Measurements from ENCODE around the gene RWDD3.

RWDD3 gene

DNA sequence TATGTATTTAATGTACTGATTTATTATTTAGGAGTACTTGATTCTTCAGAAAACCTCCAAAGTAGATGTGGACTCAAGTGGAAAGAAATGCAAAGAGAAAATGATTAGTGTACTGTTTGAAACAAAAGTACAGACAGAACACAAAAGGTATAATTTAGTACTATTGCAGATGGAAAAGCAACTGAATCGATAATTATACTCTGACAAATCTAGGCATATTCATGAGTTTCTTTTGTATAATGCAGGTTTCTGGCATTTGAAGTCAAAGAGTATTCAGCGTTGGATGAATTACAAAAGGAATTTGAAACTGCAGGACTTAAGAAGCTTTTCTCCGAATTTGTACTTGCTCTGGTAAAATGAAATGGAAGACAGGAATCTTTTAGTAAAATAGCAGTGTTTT is 12.5 kb downstream of the RWDD3 start:
- Histone ChIP-seq H3K27ac (ENCODE audit: low read depth, low read length) (no peak overlapping the region), H3K4me3 (ENCODE audit: low read depth in 1 of 5, low read length in 5 of 5) (no peak overlapping the region), H3K9me3 (ENCODE audit: control insufficient read depth in 5 of 5, low read length in 5 of 5) (peaks cover 0 to 5% (median 3%) of the 10 kb centered on the region in 5 donors), H3K4me1 (ENCODE audit: control insufficient read depth in 5 of 5, insufficient read depth in 5 of 5, low read length in 5 of 5) (no peaks in the 10 kb centered on the region), H3K27me3 (ENCODE audit: control insufficient read depth in 5 of 5, insufficient read depth in 4 of 5, low read length in 5 of 5) (no peaks in the 10 kb centered on the region), H3K9ac (ENCODE audit: low read length in 5 of 5) (no peak overlapping the region), H3K36me3 (ENCODE audit: control insufficient read depth in 5 of 5, insufficient read depth in 5 of 5, low read length in 5 of 5) (peaks cover 7 to 22% (median 14%) of the 10 kb centered on the region in 5 donors)

DNA sequence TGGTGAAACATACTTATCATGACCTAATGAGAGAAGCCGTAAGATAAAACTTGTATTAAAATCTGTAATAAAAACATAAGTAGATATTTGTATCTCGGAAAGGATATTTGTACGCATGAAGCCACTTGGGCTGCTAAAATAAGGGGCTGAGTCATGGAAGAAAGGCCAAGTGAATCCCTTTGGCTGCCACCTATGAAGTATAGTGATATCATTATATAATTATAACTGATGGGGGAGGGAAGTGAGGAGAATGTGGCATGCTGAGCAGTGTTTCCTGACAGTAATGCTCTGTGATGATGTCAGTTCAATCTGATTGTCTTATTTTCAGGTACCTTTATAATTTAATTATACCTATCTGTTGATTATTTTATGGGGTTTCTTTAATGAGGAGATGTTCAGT is 13.6 kb downstream of the RWDD3 start:
- Histone ChIP-seq H3K4me1 (ENCODE audit: control insufficient read depth in 5 of 5, insufficient read depth in 5 of 5, low read length in 5 of 5) (no peaks in the 10 kb centered on the region), H3K9me3 (ENCODE audit: control insufficient read depth in 5 of 5, low read length in 5 of 5) (no peaks in the 10 kb centered on the region), H3K27me3 (ENCODE audit: control insufficient read depth in 5 of 5, insufficient read depth in 4 of 5, low read length in 5 of 5) (no peaks in the 10 kb centered on the region), H3K9ac (ENCODE audit: low read length in 5 of 5) (no peak overlapping the region), H3K36me3 (ENCODE audit: control insufficient read depth in 5 of 5, insufficient read depth in 5 of 5, low read length in 5 of 5) (peaks cover 10 to 16% (median 16%) of the 10 kb centered on the region in 5 donors), H3K4me3 (ENCODE audit: low read depth in 1 of 5, low read length in 5 of 5) (no peak overlapping the region), H3K27ac (ENCODE audit: low read depth, low read length) (no peak overlapping the region)

DNA sequence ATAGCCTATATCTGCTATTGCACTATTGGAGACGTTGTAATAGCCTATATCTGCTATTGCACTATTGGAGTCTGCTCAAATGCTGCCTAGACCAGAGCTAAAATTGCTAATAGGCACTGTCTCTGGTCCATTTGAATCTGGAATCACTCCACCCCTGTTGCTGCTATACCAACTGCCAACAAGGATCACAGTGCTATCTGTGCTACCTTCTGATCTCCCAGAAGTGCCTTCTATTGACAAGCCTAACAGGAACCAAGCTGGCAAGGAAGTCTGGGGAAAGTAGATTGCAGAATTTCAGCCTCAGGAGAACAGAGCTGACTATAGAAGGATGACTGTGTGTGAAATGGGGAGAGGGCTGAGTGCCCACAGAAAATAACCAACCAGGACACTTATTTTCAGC is 15.9 kb downstream of the RWDD3 start:
- Histone ChIP-seq H3K36me3 (ENCODE audit: control insufficient read depth in 5 of 5, insufficient read depth in 5 of 5, low read length in 5 of 5) (peaks cover 7 to 14% (median 9%) of the 10 kb centered on the region in 5 donors), H3K4me3 (ENCODE audit: low read depth in 1 of 5, low read length in 5 of 5) (no peak overlapping the region), H3K9me3 (ENCODE audit: control insufficient read depth in 5 of 5, low read length in 5 of 5) (no peaks in the 10 kb centered on the region), H3K27ac (ENCODE audit: low read depth, low read length) (no peak overlapping the region), H3K9ac (ENCODE audit: low read length in 5 of 5) (no peak overlapping the region), H3K27me3 (ENCODE audit: control insufficient read depth in 5 of 5, insufficient read depth in 4 of 5, low read length in 5 of 5) (no peaks in the 10 kb centered on the region), H3K4me1 (ENCODE audit: control insufficient read depth in 5 of 5, insufficient read depth in 5 of 5, low read length in 5 of 5) (no peaks in the 10 kb centered on the region)

DNA sequence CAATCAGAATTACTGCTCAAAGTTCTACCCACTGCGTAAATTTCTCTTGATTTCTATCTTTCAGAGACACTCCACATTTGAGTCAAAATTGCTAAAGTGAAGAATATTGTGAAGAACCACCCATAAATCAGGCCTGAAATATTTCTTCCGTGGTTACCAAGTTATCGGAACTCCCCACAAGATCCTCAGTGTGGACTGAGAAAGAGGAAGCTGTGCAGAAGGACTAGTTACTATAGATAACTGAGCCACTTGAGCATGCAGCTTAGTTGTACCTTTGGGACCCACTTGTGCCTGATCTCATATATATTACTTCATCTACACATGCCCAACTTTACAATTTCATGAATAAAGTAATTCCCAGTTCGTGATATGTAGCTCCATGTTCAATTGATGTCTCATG is 18.4 kb downstream of the RWDD3 start:
- Histone ChIP-seq H3K9me3 (ENCODE audit: control insufficient read depth in 5 of 5, low read length in 5 of 5) (no peaks in the 10 kb centered on the region), H3K27me3 (ENCODE audit: control insufficient read depth in 5 of 5, insufficient read depth in 4 of 5, low read length in 5 of 5) (no peaks in the 10 kb centered on the region), H3K4me1 (ENCODE audit: control insufficient read depth in 5 of 5, insufficient read depth in 5 of 5, low read length in 5 of 5) (no peaks in the 10 kb centered on the region), H3K27ac (ENCODE audit: low read depth, low read length) (no peak overlapping the region), H3K4me3 (ENCODE audit: low read depth in 1 of 5, low read length in 5 of 5) (no peak overlapping the region), H3K36me3 (ENCODE audit: control insufficient read depth in 5 of 5, insufficient read depth in 5 of 5, low read length in 5 of 5) (peaks cover 6 to 14% (median 8%) of the 10 kb centered on the region in 5 donors), H3K9ac (ENCODE audit: low read length in 5 of 5) (no peak overlapping the region)

DNA sequence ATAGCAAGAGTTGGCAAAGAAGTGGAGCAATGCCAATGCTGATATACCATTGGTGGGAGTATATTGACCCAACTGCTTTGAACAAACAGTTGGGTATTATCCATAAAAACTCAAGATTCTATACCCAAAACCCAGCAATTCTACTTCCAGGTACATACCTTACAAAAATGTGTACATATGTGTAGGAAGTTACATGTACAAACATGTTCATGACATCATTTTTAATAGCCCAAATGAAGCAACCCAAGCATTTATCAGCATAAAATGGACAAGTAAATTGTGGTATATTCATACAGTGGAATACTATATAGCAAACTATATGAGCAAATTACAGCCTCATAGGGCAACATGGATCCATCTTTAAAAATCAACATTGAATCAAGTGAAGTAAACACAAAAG is 20.9 kb downstream of the RWDD3 start:
- no peak overlapping the region for H3K27ac ChIP-seq (ENCODE audit: low read depth, low read length)
- H3K9me3 ChIP-seq (ENCODE audit: control insufficient read depth in 5 of 5, low read length in 5 of 5): no peaks in the 10 kb centered on the region
- H3K4me3 ChIP-seq (ENCODE audit: low read depth in 1 of 5, low read length in 5 of 5): no peak overlapping the region
- H3K4me1 ChIP-seq (ENCODE audit: control insufficient read depth in 5 of 5, insufficient read depth in 5 of 5, low read length in 5 of 5): no peaks in the 10 kb centered on the region
- no peak overlapping the region for H3K9ac ChIP-seq (ENCODE audit: low read length in 5 of 5)
- no peaks in the 10 kb centered on the region for H3K27me3 ChIP-seq (ENCODE audit: control insufficient read depth in 5 of 5, insufficient read depth in 4 of 5, low read length in 5 of 5)
- peaks cover 0 to 14% (median 7%) of the 10 kb centered on the region in 5 donors for H3K36me3 ChIP-seq (ENCODE audit: control insufficient read depth in 5 of 5, insufficient read depth in 5 of 5, low read length in 5 of 5)

DNA sequence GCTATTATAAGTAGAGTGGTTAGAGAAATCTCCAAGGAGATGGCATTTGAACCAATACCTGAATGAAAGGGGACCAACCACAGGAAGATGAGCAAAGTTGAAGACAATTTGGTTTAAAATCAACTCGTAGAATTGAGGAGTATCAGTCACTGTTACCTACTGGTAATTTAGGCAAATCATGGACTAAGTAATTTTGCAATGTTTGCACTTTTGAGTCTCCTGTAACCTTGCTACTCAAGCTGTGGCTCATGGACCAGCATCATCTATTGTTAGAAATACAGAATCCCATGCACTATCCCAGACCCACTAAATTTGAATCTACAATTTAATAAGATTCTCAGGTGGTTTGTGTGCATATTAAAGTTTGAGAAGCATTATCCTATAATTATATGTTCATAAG is 21.8 kb downstream of the RWDD3 start:
- Histone ChIP-seq H3K4me3 (ENCODE audit: low read depth in 1 of 5, low read length in 5 of 5) (no peak overlapping the region), H3K27me3 (ENCODE audit: control insufficient read depth in 5 of 5, insufficient read depth in 4 of 5, low read length in 5 of 5) (no peaks in the 10 kb centered on the region), H3K9me3 (ENCODE audit: control insufficient read depth in 5 of 5, low read length in 5 of 5) (no peaks in the 10 kb centered on the region), H3K36me3 (ENCODE audit: control insufficient read depth in 5 of 5, insufficient read depth in 5 of 5, low read length in 5 of 5) (peaks cover 0 to 14% (median 7%) of the 10 kb centered on the region in 5 donors), H3K27ac (ENCODE audit: low read depth, low read length) (no peak overlapping the region), H3K4me1 (ENCODE audit: control insufficient read depth in 5 of 5, insufficient read depth in 5 of 5, low read length in 5 of 5) (no peaks in the 10 kb centered on the region), H3K9ac (ENCODE audit: low read length in 5 of 5) (no peak overlapping the region)

DNA sequence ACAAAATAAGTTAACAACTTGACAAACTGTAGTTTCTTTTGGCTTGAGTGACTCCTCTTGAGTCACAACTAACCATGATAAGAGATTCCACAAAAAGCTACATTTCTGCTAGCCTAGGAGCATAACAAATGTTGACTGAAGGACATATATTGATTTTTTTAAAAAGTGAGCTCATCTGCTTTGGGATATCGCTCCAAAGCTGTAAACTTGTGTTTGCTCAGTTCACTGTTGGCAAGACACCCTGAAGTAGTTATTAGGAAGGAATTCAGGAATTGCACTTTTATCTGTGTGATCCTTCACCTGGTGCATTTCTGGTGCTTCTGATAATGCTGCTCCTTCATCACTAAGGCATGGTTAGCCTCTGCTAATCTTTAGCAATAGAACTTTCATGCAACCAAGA is 23.7 kb downstream of the RWDD3 start:
- Histone ChIP-seq H3K4me3 (ENCODE audit: low read depth in 1 of 5, low read length in 5 of 5) (no peak overlapping the region), H3K9me3 (ENCODE audit: control insufficient read depth in 5 of 5, low read length in 5 of 5) (no peaks in the 10 kb centered on the region), H3K4me1 (ENCODE audit: control insufficient read depth in 5 of 5, insufficient read depth in 5 of 5, low read length in 5 of 5) (no peaks in the 10 kb centered on the region), H3K9ac (ENCODE audit: low read length in 5 of 5) (no peak overlapping the region), H3K27ac (ENCODE audit: low read depth, low read length) (no peak overlapping the region), H3K27me3 (ENCODE audit: control insufficient read depth in 5 of 5, insufficient read depth in 4 of 5, low read length in 5 of 5) (no peaks in the 10 kb centered on the region), H3K36me3 (ENCODE audit: control insufficient read depth in 5 of 5, insufficient read depth in 5 of 5, low read length in 5 of 5) (peaks cover 0 to 8% (median 0%) of the 10 kb centered on the region in 5 donors)

DNA sequence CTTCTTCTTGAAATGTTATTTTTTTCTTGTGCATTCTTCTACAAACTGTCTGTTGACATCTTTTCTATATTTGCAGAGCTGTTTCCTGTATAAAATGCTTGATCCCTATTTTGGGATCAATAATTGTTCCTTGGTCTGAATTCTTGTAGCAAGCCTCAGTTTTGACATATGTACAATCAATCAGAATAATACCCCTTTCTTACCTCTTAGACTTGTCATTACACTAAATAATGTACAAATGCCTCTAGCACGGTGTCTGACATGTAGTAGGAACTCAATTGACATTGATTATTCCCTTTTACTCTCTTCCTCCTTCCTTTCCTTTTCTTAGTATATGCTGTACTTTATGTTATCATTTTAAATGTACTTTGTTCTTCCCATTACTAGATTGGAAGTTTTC is 25.2 kb downstream of the RWDD3 start:
- Histone ChIP-seq H3K36me3 (ENCODE audit: control insufficient read depth in 5 of 5, insufficient read depth in 5 of 5, low read length in 5 of 5) (no peaks in the 10 kb centered on the region), H3K27ac (ENCODE audit: low read depth, low read length) (no peak overlapping the region), H3K9me3 (ENCODE audit: control insufficient read depth in 5 of 5, low read length in 5 of 5) (no peaks in the 10 kb centered on the region), H3K4me1 (ENCODE audit: control insufficient read depth in 5 of 5, insufficient read depth in 5 of 5, low read length in 5 of 5) (no peaks in the 10 kb centered on the region), H3K4me3 (ENCODE audit: low read depth in 1 of 5, low read length in 5 of 5) (no peak overlapping the region), H3K27me3 (ENCODE audit: control insufficient read depth in 5 of 5, insufficient read depth in 4 of 5, low read length in 5 of 5) (no peaks in the 10 kb centered on the region), H3K9ac (ENCODE audit: low read length in 5 of 5) (no peak overlapping the region)

DNA sequence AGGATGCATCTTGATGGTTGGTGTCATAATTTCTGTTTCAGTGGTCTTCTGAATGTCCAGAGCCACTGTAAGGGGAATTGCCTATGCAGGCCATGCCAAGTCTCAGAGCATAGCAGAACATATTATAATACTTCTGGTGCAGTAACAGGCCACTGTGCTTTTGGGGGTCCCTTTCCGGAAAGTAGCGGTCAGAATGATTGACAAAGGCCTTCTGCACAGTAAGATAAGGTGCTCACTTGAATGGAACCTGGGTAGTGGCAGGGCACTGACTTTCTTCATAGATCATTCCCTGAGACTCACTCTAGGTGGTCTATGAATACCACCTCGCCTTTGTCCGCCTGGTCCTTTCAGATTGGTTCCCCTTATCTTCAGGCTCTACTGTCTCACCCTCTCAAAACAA is 28.9 kb downstream of the RWDD3 start:
- H3K27me3 ChIP-seq (ENCODE audit: control insufficient read depth in 5 of 5, insufficient read depth in 4 of 5, low read length in 5 of 5): no peaks in the 10 kb centered on the region
- no peak overlapping the region for H3K27ac ChIP-seq (ENCODE audit: low read depth, low read length)
- no peaks in the 10 kb centered on the region for H3K36me3 ChIP-seq (ENCODE audit: control insufficient read depth in 5 of 5, insufficient read depth in 5 of 5, low read length in 5 of 5)
- H3K4me3 ChIP-seq (ENCODE audit: low read depth in 1 of 5, low read length in 5 of 5): no peak overlapping the region
- no peaks in the 10 kb centered on the region for H3K4me1 ChIP-seq (ENCODE audit: control insufficient read depth in 5 of 5, insufficient read depth in 5 of 5, low read length in 5 of 5)
- no peak overlapping the region for H3K9ac ChIP-seq (ENCODE audit: low read length in 5 of 5)
- no peaks in the 10 kb centered on the region for H3K9me3 ChIP-seq (ENCODE audit: control insufficient read depth in 5 of 5, low read length in 5 of 5)

DNA sequence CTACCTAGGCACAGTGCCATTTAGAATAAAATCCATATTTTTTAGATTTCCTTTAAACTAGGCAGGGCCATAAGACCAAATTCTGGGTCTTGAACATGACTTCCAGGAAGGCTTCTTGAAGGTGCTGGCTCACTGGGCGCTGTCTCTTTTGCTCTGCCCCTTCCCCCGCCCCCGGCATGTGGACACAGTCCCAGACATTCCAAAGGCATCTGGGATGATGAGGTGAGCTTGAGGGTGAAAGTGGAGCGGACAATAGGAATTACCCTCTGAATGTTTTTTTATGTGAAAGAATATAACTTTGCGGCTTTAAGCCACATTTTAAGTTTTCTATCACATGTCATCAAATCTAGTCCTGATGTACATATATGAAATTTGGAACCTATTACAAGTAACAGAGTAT is 29.4 kb downstream of the RWDD3 start:
- no peak overlapping the region for H3K27ac ChIP-seq (ENCODE audit: low read depth, low read length)

DNA sequence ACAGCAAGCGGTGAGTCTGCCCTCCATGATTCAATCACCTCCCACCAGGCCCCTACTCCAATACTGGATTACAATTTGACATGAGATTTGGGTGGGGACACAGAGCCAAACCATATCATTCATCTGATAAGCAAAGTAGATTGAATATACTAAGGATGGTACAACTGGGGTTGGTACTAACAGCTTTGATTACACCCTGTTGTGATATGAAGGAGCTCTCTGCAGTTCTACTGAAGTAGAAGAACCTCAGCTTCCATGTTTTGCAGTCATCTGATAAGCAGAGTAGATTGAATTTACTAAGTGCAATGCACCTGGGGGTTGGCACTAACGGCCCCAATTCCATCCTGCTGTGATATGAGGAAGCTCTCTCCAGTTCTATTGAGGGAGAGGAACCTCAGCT is 31.1 kb downstream of the RWDD3 start:
- Histone ChIP-seq H3K27ac (ENCODE audit: low read depth, low read length) (no peak overlapping the region), H3K4me3 (ENCODE audit: low read depth in 1 of 5, low read length in 5 of 5) (no peak overlapping the region), H3K4me1 (ENCODE audit: control insufficient read depth in 5 of 5, insufficient read depth in 5 of 5, low read length in 5 of 5) (no peaks in the 10 kb centered on the region), H3K9ac (ENCODE audit: low read length in 5 of 5) (no peak overlapping the region), H3K36me3 (ENCODE audit: control insufficient read depth in 5 of 5, insufficient read depth in 5 of 5, low read length in 5 of 5) (no peaks in the 10 kb centered on the region), H3K9me3 (ENCODE audit: control insufficient read depth in 5 of 5, low read length in 5 of 5) (no peaks in the 10 kb centered on the region), H3K27me3 (ENCODE audit: control insufficient read depth in 5 of 5, insufficient read depth in 4 of 5, low read length in 5 of 5) (no peaks in the 10 kb centered on the region)

More for the DNA sequence above, 29.4 kb downstream of the RWDD3 start:
- Histone ChIP-seq H3K4me1 (ENCODE audit: control insufficient read depth in 5 of 5, insufficient read depth in 5 of 5, low read length in 5 of 5) (no peaks in the 10 kb centered on the region), H3K9ac (ENCODE audit: low read length in 5 of 5) (no peak overlapping the region), H3K36me3 (ENCODE audit: control insufficient read depth in 5 of 5, insufficient read depth in 5 of 5, low read length in 5 of 5) (no peaks in the 10 kb centered on the region), H3K4me3 (ENCODE audit: low read depth in 1 of 5, low read length in 5 of 5) (no peak overlapping the region), H3K9me3 (ENCODE audit: control insufficient read depth in 5 of 5, low read length in 5 of 5) (no peaks in the 10 kb centered on the region), H3K27me3 (ENCODE audit: control insufficient read depth in 5 of 5, insufficient read depth in 4 of 5, low read length in 5 of 5) (no peaks in the 10 kb centered on the region)
